ENCODE measurements around the gene ME3.
A peak's percentile ranks its signal among the peaks of the same experiment; 100 is the strongest.

The ME3 gene

DNA sequence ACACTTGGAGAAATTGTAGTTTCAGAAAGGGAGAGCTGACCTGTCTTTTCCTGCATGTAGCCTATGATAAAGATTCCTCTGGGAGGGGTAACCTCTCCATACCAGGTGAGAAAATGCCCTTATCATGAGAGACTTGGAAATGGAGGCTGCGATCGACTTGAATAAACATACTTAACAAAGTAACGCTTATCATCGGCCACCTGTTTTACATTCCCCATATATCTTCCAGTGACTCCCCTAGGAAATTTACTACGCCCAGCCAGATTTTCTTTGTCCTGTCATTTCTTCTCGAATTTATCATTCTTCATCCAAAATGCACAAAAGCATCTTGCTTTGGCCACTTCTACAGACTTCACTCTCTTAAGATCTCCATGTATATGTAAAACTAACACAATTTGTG lies 154.2 kb downstream of the ME3 start:
- DNase-seq, result no peak

DNA sequence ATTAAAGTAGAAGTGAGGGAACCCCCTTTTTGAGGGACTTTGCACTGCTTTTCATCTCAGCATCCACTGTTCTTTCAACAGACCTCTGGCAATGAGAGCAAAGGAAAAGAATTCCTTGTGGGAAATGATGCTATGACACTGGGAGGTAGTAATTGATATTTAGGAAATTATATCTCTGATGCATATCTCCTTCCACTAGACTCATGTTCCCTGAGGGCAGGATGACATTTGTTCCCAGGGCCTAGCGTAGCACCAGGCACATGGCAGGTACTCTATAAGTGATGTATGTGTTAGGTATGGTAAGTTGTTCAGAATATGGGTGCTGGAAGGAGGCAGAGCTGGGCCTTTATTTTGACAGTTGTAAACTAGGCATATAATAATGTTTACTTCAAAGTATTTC lies 154.9 kb downstream of the ME3 start:
- DNase-seq, result no peak

DNA sequence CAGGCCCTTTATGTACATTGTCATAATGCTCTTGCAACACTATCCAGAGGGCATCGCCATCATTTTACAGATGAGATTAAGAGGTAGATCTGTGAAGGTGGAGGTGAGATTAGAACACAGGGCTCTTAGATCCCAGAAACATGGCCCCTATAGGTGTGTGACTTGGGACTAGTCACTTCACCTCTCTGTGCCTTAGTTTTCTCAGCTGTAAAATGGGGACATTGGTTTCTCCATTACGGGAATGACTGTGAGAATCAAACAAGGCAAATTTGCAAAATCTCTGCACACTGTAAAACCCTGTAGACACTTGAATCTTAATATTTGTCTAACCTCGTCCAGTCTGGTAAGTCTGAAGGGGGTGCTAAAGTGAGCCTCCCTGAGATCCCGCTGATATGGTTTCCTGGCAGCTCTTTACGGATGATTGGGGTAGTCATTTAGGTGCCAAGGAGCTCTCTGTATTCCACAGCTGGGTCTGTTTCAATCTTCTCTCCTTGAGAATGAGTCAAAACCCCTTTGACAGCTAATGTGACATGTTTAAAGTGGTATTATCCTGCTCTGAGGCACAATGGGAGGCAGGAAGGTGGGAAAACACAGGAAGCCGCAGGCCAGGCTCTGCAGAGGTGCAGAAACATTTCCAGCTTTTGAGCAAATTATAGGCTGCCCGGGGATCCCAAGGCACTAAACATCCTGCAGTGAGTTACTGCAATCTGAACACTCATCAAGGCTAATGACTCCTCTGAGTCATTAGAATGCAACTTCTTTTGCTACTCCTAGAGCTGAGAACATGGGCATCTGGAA lies 156.9 kb downstream of the ME3 start:
- DNase-seq, result peak in 4 of 58 donors; percentile 2 to 16 (median 6)

DNA sequence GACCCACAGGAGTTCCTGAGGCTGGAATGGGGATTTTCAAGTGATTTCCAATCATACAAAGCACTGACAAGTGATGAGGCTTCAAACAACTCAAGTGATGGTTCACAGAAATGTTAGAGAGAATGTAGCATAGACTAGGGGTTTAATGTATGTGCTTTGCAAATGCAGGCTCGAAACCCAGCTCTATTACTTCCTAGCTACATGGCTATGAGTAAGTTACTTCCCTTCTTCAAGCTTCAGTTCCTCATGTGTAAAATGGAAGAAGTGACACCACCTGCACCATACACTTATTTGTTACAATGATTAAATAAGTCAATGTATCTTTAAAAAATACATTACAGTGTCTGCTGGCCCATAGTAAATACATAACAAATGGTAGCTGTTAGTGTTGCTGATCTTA lies 158.0 kb downstream of the ME3 start:
- DNase-seq, result no peak

DNA sequence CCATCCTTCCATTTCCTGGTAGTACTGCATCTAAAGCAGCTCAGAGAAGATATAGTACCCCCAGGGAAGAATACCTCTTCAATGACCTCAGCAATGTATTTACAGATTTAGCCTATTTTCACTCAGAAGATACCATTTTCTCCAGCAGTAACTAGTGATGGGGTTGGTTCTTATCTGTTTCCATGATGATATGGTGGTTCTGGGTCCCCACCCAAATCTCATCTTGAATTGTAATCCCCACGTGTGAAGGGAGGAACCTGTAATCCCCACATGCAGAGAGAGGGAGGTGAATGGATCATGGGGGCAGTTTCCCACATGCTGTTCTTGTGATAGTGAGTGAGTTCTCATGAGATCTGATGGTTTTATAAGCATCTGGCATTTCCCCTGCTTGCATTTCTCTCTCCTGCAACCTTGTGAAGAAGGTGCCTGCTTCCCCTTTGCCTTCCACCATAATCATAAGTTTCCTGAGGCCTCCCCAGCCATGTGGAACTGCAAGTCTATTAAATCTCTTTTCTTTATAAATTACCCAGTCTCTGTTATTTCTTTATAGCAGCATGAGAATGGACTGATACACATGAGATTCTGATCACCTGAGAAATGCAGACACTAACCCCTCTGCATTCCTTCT lies 158.6 kb downstream of the ME3 start:
- no peak for DNase-seq

DNA sequence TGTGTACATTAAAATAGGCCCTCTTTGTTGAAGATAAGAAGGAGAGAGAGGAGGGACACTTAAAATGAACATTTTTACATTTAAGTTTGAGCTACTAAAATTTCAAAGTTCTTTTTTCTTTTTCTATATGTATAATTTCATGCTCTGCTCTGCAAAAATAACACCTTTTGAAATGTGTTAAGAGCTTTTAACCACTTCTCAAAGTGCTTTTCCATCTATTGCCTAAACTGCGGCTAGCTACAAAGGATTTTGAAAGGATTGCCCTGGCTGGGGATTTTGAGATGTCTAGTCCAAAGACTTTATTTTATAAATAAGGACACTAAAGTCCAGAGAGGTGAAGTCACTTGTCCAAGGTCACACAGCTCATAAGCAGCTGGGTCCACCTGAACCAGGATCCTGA lies 159.3 kb downstream of the ME3 start:
- no peak for DNase-seq

DNA sequence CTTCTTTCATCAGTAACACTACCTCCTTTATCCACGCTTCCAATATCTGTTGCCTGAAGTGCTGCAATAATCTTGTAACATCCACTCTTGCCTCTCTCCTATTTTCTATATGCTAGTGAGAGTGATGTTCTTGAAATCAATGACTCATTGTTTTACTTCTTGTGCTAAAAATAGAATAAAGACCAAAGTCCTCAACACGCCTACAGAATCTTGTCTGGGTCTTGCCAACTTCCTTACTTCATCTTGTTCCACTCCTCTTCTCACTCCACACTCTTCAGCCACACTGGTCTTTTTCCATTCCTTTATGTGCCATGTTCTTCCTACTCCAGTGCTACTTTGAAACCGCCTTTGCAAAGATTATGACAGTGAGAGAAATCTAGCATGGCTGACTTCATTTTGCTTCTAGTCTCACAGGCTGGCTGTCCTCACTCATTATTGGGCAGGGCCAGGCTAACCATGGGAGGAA lies 161.3 kb downstream of the ME3 start:
- peak in 3 of 58 donors; percentile 18 to 52 (median 49) for DNase-seq

DNA sequence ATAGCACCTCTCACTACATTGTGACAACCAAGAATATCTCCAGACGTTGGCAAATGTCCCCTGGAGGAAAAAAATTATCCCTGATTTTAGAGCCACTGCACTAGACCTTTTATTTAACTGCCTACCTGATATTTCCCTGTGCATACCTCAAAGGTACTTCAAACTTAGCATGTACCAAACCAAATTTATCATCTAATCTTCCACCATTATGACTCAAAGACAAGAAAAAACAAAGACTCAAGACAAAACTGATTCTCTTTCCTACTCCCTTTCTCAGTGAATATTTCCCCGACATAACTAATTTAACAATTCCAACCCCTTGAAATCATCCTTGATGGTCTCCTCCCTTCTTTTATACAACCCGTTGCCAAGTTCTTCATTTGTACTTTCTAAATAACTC lies 161.7 kb downstream of the ME3 start:
- no peak for DNase-seq

DNA sequence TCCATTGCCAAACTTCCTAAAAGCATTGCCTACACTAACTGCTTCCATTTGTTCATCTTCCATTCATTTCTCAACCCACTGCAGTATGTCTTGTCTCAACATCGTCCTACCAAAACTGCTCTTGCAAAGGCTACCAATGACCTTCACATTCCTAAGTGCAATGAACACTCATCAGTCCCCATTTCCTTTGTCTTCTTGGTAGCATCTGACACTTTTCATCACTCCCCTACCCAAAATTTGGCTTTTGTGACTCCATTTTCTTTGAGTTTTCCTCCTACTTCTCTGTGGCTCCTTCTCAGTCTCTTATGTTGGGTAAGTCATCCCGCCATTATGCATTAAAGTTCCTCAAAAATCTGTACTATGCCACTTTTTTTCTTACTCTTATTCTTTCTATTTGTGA lies 162.3 kb downstream of the ME3 start:
- no peak for DNase-seq

DNA sequence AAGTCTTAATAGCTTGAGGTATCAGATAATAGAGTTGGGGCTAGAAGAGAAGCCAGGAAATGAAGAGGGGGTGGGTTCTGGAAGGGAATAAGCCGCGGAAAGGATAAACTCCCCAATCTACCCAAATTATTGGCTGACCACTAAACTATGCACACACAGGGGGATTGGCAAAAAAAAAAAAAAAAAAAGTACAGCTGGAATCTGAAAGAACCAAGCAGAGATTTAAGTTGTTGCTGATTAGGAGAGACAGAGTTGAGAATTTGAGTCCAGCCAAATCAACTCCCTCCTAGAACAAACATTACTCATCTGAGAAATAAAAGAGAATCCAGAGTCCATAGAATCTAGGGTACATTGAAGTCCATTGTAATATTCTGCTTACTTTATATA lies 162.8 kb downstream of the ME3 start:
- DNase-seq, result no peak

DNA sequence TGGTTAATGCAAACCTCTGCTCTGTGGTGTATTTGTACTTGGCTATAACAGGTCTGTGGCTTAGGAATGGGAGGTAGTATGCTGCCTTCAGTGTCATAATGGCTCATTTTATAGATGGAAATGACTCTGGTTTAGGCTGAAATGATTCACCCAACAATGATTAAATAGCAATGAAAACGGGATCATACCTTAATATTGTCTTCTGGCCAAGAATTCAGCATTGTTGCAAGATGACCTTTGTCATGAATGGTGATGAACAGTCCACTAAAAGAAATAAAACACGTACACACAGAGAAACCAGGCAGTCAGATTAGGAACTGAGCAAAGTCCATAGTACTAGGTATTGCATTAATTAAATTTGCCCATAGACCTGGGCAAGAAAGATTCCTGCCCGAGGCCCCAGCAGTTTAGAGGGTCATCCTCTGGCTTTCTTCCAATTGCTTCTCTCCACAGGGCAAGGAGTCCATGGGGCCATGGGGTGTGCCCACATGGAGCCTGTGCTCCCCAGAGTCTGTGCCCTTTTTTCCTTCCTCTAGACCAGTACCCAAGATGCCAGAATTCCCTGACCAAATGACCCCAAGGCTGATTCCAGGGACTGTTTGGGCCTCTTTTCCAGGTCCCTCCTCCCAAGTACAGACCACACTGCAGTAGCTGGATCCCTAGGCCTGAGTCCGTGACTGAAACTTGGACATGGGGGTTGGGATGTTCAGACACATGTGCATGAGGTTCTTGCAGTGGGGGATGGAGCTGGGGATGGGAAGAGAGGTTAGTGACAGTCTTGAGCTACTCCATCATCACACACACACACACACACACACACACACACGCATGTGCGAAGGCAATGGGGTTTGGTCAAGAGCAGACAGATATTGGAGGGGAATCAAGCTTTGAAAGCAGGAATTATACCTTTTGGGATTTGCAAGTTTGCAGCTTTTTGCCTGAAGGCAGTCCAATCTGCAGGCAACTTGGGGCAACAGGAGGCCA lies 163.5 kb downstream of the ME3 start:
- DNase-seq, result no peak

DNA sequence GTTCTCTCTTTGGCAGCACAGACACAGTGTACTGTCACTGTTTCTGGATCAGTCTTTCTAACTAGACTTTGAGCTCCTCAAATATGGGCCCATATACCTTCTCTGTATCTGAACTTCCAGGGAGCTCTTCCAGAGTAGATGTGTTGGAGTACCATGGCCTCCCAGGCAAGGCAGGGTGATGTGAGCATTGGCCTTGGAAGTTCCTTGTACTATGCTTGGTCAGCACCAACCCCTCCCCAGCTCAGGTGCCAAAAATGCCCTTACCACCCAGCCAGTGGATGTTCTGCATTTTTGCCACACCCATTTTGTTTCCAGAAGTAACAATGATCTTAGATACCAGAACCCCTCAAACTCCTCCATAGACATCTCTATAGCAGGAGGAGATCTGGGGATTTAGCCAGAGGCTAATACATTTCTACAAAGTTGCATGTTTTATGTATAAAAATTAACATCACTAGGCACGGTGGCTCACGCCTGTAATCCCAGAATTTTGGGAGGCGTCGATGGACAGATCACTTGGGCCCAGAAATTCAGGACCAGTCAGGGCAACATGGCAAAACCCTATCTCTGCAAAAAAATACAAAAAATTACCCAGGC lies 165.1 kb downstream of the ME3 start:
- DNase-seq, result no peak

DNA sequence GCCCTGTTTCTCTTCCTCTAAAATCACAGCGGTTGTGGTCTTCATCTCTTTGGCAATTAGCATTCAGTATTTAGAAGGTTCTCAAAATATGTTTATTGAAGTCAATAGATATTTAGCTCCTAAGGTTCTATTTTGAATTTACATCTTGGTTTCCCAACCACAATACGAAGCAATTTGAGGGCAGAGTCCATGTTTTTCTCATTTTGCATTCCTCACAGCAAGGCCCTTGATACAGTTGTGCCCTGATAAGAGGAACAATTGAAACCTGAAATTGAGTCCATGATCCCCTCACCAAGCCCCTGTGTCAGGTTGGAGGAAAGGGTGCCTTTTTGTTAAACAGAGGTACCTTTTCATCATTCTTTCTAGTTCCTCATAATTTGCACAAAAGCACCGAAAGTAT lies 166.2 kb downstream of the ME3 start:
- no peak for DNase-seq

DNA sequence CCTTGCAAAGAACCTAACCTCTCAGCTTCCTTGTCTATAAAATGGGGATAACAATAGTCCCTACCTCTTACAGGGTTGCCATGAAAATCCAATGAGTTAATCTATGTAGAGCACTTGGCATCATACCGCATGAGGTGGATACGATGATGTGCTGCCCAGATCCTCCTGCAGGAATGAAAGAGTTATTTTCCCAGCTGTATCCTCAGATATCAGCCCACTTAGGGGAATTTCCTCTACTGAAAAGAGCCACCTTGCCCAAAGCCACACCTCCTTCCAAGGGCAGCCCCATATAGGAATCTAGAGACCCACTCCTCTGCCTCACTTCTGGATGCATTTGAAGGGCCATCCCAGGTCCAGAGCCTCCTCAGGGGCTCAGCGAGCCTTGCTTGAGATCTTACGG lies 169.3 kb downstream of the ME3 start:
- no peak for DNase-seq

DNA sequence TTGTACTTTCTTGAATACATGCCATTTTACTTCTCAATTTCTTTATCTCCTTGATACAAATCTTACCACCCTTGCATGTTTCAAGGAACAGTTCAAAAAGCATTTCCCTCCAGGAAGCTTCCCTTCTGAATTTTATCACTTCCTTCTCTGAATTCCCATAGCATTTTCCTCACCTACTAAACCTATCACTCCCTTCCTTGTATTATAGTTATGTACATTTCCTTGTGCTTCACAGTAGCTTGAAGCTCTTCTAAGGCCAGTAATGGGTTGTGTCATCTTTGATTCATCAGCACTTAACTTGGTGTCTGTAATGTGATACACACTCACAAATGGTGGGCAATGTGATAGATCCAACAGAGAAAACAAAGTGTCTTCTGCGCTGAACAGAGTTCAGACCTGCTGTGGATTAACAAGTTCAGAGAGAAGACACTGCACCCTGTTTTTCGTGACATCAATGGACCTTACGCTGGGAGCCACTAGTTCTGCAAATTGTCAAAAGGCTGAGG lies 170.2 kb downstream of the ME3 start:
- no peak for DNase-seq

DNA sequence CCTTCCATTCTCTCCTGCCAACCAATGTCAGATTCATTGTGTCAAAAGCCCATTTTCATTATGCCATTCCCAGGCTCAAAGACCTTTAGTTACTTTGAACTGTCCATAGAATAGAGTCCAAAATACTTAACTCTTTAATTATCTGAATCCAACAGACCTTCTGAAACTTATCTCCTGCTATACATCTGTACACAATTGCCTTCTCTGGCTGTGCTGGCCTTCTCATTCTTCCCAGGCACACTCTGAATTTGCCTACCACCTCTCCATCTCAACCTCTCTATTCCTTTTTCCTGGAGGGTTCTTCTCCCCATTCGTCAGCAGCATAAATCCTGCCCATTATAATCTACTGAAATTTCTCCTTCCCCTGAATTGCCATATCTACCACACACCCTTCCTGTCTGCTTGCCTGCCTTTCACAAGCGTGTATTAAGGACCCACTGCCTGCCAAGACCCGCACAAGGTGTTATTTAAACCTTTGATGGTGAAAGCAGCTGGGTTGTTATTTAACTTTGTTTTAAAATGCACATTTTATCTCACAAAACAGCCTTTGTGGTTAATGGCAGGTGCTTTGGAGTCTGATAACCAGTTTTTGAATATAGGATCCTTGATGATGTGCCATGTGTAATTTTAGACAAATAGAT lies 171.8 kb downstream of the ME3 start:
- DNase-seq, result no peak

DNA sequence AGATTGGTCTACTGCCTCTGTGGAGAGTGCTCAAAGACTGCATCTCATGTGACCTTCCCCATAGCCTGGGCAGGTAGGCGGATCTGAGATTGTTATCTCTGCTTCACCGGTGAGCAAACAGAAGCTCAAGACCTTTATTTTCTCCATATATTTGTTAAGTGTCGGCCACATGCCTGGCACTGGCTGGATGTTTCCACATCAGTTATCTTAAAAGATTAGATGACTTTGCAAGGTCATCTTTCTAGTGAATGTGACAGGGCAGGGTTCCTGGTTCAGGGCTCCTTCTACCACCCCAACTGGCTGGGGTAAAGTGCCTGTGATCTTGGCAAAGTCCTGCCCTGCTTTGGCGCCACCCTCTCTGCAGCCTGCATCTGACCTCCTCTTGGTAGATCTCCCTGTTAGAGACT lies 172.7 kb downstream of the ME3 start:
- DNase-seq, result no peak

DNA sequence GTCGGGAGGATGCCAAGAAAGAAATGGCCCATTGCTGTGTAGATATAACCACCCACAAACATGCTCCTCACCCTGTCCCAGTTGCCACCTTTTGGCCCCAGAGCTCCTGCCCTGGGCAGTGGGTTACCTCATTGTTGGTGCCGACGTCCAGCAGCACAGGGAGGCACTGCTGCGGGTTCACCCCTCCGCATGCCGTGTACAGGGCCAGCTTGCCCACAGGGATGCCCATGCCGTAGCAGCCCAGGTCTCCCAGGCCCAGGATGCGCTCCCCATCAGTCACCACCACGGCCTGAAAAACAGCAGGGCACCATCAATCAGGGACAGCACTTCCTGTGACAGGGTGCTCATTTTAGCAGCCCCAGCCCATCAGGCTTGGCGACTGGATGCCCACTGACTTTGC lies 174.6 kb downstream of the ME3 start:
- no peak for DNase-seq

DNA sequence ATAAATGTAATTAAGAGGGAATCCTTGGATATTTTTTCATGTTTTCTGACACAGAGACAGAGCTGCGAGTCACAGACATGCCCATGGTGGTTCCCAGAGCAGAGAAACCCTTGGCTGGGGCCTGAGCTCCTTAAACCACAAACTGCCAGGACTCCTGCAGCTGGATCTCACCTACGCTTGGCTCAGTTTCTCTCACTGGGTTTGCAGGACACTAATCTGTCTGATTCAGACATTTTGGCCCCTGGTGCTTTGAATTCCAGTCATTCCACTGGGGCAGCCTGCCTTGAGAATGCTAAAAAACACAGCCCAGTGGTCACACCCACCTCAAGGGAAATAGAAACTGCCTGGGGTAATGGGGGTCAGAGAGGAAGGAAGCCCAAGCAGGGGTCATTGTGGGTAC lies 175.1 kb downstream of the ME3 start:
- DNase-seq, result no peak

DNA sequence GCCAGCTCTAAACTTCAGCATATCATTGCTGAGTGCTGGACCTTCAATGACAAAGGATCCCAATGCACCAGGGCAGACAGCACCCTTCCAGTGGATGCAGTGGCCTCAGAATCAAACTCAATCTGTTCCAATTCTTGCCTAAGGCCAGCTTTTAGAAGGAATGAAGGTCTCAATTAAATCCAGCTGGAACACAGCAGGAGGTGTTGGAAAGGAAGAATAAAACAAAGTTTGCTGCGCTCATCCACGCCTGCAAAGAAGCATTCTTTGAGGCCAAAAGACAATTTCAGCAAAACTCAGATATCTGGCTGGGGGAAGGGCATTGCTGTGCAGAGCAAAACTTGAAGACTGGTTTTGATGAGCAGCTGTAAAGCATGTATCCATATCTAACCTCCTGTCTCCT lies 177.1 kb downstream of the ME3 start:
- DNase-seq, result no peak
